ENCODE results near the gene AZIN2.

AZIN2 gene

DNA sequence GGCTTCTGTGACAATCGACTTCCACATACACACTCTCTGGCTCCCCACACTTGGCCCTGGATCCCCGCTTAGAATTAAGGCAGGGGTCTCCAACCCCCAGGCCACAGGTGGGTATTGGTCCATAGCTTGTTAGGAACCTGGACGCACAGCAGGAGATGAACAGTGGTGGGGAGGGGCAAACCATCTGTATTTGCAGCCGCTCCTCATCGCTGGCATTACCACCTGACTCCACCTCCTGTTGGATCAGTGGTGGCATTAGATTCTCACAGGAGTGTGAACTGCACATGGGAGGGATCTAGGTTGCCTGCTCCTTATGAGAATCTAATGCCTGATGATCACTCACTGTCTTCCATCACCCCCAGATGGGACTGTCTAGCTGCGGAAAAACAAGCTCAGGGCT is 84.9 kb downstream of the AZIN2 start:
- no peaks in the 10 kb centered on the region for H3K4me1 ChIP-seq (ENCODE audit: control insufficient read depth in 1 of 2, insufficient read depth in 1 of 2, low read depth in 1 of 2, low read length in 1 of 2)
- H3K27ac ChIP-seq = no peak overlapping the region
- no peaks in the 10 kb centered on the region for H3K9me3 ChIP-seq
- H3K4me3 ChIP-seq (ENCODE audit: low read depth in 1 of 2, low read length in 1 of 2) = no peak overlapping the region
- TF ChIP-seq CTCF (IDR thresholded peaks at IDR 0.05) = no peak
- H3K36me3 ChIP-seq = no peaks in the 10 kb centered on the region
- H3K27me3 ChIP-seq = peaks cover 20% of the 10 kb centered on the region

DNA sequence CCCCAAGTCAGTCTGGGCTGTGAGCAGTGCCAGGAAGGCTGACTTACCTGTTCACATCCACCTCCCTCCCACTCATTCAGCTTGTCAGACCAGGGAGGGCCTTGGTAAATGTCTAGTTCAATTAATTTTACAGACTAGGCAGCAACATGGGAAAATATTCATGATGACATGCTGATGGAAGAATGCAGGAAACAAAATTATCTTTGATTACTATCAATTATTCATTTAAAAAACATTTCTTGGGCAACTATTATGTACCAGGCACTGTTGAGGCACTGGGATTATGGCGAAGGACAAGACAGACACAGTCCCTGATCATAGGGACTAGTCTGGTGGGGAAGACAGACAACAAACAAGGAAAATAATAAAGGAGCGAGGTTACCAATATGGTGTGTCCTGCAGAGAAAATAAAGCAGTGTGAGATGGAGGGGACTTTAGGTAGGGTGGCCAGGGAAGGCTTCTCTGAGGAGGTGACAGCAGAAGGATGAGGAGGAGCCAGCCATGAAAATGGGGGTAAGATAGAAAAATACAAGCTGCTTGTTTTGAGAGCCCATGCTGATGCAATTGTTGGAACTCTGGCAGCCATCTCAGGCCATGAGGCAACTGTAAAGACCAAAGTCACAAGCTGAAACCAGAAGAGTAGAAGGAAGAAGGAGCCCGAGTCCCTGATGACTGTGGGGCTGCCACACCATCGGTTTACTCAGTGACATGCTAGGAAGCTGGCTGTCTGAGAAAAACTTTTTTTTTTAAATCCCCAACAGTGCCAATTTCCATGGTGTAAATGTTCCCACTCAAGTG is 86.9 kb downstream of the AZIN2 start:
- Histone ChIP-seq H3K4me1 (ENCODE audit: control insufficient read depth in 1 of 2, insufficient read depth in 1 of 2, low read depth in 1 of 2, low read length in 1 of 2) (no peaks in the 10 kb centered on the region), H3K36me3 (no peaks in the 10 kb centered on the region), H3K27ac (no peak overlapping the region), H3K4me3 (ENCODE audit: low read depth in 1 of 2, low read length in 1 of 2) (no peak overlapping the region), H3K27me3 (no peaks in the 10 kb centered on the region), H3K9me3 (no peaks in the 10 kb centered on the region)
- TF ChIP-seq CTCF (IDR thresholded peaks at IDR 0.05) = no peak

GRCh38 chr1:33168556-33169289 is 87.8 kb downstream of the AZIN2 start:
- TF ChIP-seq CTCF (IDR thresholded peaks at IDR 0.05) = no peak
- H3K27ac ChIP-seq = no peak overlapping the region
- H3K9me3 ChIP-seq = no peaks in the 10 kb centered on the region
- no peaks in the 10 kb centered on the region for H3K27me3 ChIP-seq
- H3K4me1 ChIP-seq (ENCODE audit: control insufficient read depth in 1 of 2, insufficient read depth in 1 of 2, low read depth in 1 of 2, low read length in 1 of 2) = no peaks in the 10 kb centered on the region
- H3K36me3 ChIP-seq = no peaks in the 10 kb centered on the region
- H3K4me3 ChIP-seq (ENCODE audit: low read depth in 1 of 2, low read length in 1 of 2) = no peak overlapping the region

DNA sequence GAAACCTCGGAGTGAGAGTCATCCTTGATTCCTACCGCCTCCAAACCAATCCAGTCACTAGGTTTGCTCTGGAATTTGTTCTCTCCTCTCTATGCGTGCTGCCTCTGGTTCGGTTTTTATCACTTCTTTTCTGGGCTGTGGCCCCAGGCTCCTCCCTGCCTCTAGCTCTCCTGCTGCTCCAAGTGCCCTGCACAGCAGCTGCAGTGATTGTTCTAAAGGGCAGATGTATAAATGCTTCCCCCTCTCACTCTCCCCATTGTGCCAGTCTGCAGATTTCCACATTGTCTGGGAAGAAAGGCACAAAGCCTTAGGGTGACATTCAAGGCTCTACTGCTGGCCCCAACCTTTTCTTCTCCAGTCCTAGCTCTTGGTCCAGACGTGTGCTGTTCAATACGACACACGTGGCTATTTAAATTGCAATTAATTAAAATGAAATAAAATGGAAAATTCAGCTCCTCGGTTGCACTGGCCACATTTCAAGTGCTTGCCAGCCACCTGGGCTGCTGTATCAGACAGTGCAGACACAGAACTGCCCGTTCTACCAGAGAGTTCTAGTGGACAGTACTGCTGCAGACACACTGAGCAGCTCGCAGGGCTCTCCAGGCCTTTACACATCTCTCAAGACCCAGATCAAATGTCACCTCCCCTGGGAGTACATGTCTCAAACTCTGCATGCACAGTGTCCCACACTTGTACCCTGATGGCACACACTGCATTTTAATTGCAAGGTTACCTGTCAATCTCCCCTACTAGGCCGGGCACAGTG is 88.5 kb downstream of the AZIN2 start:
- H3K27me3 ChIP-seq = no peaks in the 10 kb centered on the region
- no peaks in the 10 kb centered on the region for H3K9me3 ChIP-seq
- no peaks in the 10 kb centered on the region for H3K36me3 ChIP-seq
- TF ChIP-seq CTCF (IDR thresholded peaks at IDR 0.05) = no peak
- H3K27ac ChIP-seq = no peak overlapping the region
- H3K4me1 ChIP-seq (ENCODE audit: control insufficient read depth in 1 of 2, insufficient read depth in 1 of 2, low read depth in 1 of 2, low read length in 1 of 2) = no peaks in the 10 kb centered on the region
- H3K4me3 ChIP-seq (ENCODE audit: low read depth in 1 of 2, low read length in 1 of 2) = no peak overlapping the region
